HG02885 (cell line): ENCODE measurements around the gene TEDC1.

Experiments
- ATAC-seq: cut with Tn5 transposase; IDR thresholded peaks from one replicate; pipeline ENCODE4 v1.9.1; 2021; ENCODE audit warnings: mild to moderate bottlenecking; ENCODE audit not compliant: unreplicated experiment, poor library complexity

TEDC1 gene

GRCh38 chr14:105494606-105494929 is 3.5 kb downstream of the TEDC1 start:
- ATAC-seq = no peak

GRCh38 chr14:105495101-105495989 is 4.3 kb downstream of the TEDC1 start:
- no peak for ATAC-seq

GRCh38 chr14:105495990-105496830 is 5.2 kb downstream of the TEDC1 start:
- no peak for ATAC-seq

- no peak for ATAC-seq
Measured at GRCh38 chr14:105496831-105497591, 6.0 kb downstream of the TEDC1 start.

- no peak for ATAC-seq
Measured at GRCh38 chr14:105497671-105498429, 6.8 kb downstream of the TEDC1 start.

- ATAC-seq = no peak
Measured at GRCh38 chr14:105498430-105499255, 7.6 kb downstream of the TEDC1 start.

- ATAC-seq = no peak
Measured at GRCh38 chr14:105499256-105500035, 8.4 kb downstream of the TEDC1 start.

GRCh38 chr14:105500036-105500725 is 9.1 kb downstream of the TEDC1 start:
- ATAC-seq = no peak

- ATAC-seq = no peak
Measured at GRCh38 chr14:105500726-105501101, 9.7 kb downstream of the TEDC1 start.

- no peak for ATAC-seq
Measured at GRCh38 chr14:105501504-105502291, 10.7 kb downstream of the TEDC1 start.

GRCh38 chr14:105502446-105503295 is 11.6 kb downstream of the TEDC1 start:
- ATAC-seq = no peak

GRCh38 chr14:105503296-105503640 is 12.2 kb downstream of the TEDC1 start:
- ATAC-seq = no peak

GRCh38 chr14:105503935-105504692 is 13.1 kb downstream of the TEDC1 start:
- ATAC-seq = no peak

- no peak for ATAC-seq
Measured at GRCh38 chr14:105505101-105505500, 14.1 kb downstream of the TEDC1 start.

- ATAC-seq = no peak
Measured at GRCh38 chr14:105507247-105507646, 16.2 kb downstream of the TEDC1 start.

GRCh38 chr14:105508069-105508468 is 17.0 kb downstream of the TEDC1 start:
- no peak for ATAC-seq
